ENCODE data around the gene TP53TG5. TPM values are rescaled to one million over a fixed set of nuclear protein-coding genes. Genes with fewer than 3 reads are reported as not detected.
A peak's percentile ranks its signal among the peaks of the same experiment; 100 is the strongest.

Gene TP53TG5
- total and polyA plus RNA-seq, 2 donors from 2014 or later: not detected

DNA sequence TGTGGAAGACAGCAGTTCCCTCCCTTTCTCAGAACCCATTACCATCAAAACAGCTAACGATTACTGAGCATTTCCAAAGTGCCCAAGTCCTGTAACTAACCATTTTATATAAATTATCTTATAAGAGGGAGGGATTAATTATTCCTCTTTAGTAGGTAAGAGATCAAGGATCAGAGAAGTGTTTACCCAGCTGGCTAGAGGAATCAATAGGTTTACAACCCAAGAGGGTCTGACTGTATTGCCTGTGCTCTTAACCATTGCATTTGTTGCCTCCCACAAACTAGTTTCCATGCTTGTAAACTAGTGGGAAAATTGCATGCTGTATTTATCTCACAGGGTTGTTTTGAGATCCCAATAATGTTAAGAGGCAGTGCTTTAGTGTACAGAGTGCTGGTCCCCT, 26.3 kb upstream of the TP53TG5 start:
- FAIRE-seq (no peak), DNase-seq (no peak)
- no peaks in the 10 kb centered on the region for H3K9me3 ChIP-seq (ENCODE audit: control insufficient read depth in 2 of 3, insufficient read depth in 1 of 3, low read length in 3 of 3)
- TF ChIP-seq, protein P1, sequence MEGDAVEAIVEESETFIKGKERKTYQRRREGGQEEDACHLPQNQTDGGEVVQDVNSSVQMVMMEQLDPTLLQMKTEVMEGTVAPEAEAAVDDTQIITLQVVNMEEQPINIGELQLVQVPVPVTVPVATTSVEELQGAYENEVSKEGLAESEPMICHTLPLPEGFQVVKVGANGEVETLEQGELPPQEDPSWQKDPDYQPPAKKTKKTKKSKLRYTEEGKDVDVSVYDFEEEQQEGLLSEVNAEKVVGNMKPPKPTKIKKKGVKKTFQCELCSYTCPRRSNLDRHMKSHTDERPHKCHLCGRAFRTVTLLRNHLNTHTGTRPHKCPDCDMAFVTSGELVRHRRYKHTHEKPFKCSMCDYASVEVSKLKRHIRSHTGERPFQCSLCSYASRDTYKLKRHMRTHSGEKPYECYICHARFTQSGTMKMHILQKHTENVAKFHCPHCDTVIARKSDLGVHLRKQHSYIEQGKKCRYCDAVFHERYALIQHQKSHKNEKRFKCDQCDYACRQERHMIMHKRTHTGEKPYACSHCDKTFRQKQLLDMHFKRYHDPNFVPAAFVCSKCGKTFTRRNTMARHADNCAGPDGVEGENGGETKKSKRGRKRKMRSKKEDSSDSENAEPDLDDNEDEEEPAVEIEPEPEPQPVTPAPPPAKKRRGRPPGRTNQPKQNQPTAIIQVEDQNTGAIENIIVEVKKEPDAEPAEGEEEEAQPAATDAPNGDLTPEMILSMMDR (IDR thresholded peaks at IDR 0.05; ENCODE audit: borderline replicate concordance, extremely low read depth, insufficient read depth): no peak
- no peak overlapping the region for H3K4me3 ChIP-seq (ENCODE audit: low read length in 3 of 3)
- intact Hi-C loops (cut with DNase I): no loop called here
- H3K27ac ChIP-seq (ENCODE audit: low read depth in 2 of 2, low read length in 2 of 2): no peak overlapping the region
- no peaks in the 10 kb centered on the region for H3K27me3 ChIP-seq (ENCODE audit: control insufficient read depth, insufficient read depth, low read length)
- H3K9ac ChIP-seq (ENCODE audit: low read length in 3 of 3): no peak overlapping the region
- peaks cover 0 to 6% (median 0%) of the 10 kb centered on the region in 3 donors for H3K4me1 ChIP-seq (ENCODE audit: control insufficient read depth in 2 of 3, insufficient read depth in 2 of 3, low read depth in 1 of 3, low read length in 3 of 3)
- H3K36me3 ChIP-seq (ENCODE audit: control insufficient read depth in 2 of 3, insufficient read depth in 3 of 3, low read length in 3 of 3): no peaks in the 10 kb centered on the region

DNA sequence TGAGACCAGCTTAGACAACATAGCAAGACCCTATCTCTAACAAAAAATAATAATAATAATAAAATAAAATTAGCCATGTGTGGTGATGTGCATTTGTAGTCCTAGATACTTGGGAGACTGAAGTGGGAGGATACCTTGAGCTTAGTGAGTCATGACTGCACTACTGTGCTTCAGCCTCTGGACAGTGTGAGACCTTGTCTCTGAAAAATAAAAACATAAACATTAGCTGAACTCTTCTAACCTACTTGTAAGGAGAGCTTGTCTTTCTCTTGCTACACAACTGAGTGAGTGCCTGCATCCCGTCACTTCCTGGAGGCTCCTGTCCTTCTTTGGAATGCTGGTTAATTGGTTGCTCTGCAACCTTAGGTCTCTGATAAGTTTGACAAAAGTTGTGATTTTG, 24.8 kb upstream of the TP53TG5 start:
- peaks cover 0 to 6% (median 0%) of the 10 kb centered on the region in 3 donors for H3K4me1 ChIP-seq (ENCODE audit: control insufficient read depth in 2 of 3, insufficient read depth in 2 of 3, low read depth in 1 of 3, low read length in 3 of 3)
- TF ChIP-seq, protein P1 (IDR thresholded peaks at IDR 0.05; ENCODE audit: borderline replicate concordance, extremely low read depth, insufficient read depth): no peak
- intact Hi-C loops (cut with DNase I): no loop called here
- H3K9me3 ChIP-seq (ENCODE audit: control insufficient read depth in 2 of 3, insufficient read depth in 1 of 3, low read length in 3 of 3): no peaks in the 10 kb centered on the region
- FAIRE-seq (no peak), DNase-seq (peak in 1 of 5 donors; percentile 18)
- H3K36me3 ChIP-seq (ENCODE audit: control insufficient read depth in 2 of 3, insufficient read depth in 3 of 3, low read length in 3 of 3): no peaks in the 10 kb centered on the region
- H3K4me3 ChIP-seq (ENCODE audit: low read length in 3 of 3): no peak overlapping the region
- no peak overlapping the region for H3K9ac ChIP-seq (ENCODE audit: low read length in 3 of 3)
- H3K27ac ChIP-seq (ENCODE audit: low read depth in 2 of 2, low read length in 2 of 2): no peak overlapping the region
- H3K27me3 ChIP-seq (ENCODE audit: control insufficient read depth, insufficient read depth, low read length): no peaks in the 10 kb centered on the region

DNA sequence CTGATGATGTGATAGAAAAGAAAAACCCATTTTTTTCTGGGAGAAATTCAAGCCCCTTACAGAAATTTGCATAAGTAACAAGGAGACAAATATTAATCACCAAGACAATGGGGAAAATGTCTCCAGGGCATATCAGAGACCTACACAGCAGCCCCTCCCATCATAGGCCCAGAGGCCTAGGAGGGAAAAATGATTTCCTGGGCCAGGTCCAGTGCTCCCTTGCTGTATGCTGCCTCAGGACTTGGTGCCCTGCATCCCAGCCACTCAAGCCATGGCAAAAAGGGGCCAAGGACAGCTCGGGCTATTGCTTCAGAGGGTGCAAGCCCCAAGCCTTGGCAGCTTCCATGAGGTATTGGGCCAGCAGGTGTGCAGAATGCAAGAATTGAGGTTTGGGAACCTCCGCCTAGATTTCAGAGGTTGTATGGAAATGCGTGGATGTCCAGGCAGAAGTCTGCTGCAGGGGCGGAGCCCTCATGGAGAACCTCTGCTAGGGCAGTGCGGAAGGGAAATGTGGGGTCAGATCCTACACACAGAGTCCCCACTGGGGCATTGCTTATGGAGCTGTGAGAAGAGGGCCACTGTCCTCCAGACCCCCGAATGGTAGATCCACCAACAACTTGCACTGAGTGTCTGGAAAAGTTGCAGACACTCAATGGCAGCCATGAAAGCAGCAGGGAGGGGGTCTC, 22.4 kb upstream of the TP53TG5 start:
- no peaks in the 10 kb centered on the region for H3K9me3 ChIP-seq (ENCODE audit: control insufficient read depth in 2 of 3, insufficient read depth in 1 of 3, low read length in 3 of 3)
- H3K27me3 ChIP-seq (ENCODE audit: control insufficient read depth, insufficient read depth, low read length): no peaks in the 10 kb centered on the region
- H3K36me3 ChIP-seq (ENCODE audit: control insufficient read depth in 2 of 3, insufficient read depth in 3 of 3, low read length in 3 of 3): no peaks in the 10 kb centered on the region
- H3K9ac ChIP-seq (ENCODE audit: low read length in 3 of 3): no peak overlapping the region
- H3K4me3 ChIP-seq (ENCODE audit: low read length in 3 of 3): no peak overlapping the region
- DNase-seq (no peak), FAIRE-seq (no peak)
- H3K27ac ChIP-seq (ENCODE audit: low read depth in 2 of 2, low read length in 2 of 2): no peak overlapping the region
- TF ChIP-seq, protein P1 (IDR thresholded peaks at IDR 0.05; ENCODE audit: borderline replicate concordance, extremely low read depth, insufficient read depth): no peak
- intact Hi-C loops (cut with DNase I): no loop called here
- no peaks in the 10 kb centered on the region for H3K4me1 ChIP-seq (ENCODE audit: control insufficient read depth in 2 of 3, insufficient read depth in 2 of 3, low read depth in 1 of 3, low read length in 3 of 3)

DNA sequence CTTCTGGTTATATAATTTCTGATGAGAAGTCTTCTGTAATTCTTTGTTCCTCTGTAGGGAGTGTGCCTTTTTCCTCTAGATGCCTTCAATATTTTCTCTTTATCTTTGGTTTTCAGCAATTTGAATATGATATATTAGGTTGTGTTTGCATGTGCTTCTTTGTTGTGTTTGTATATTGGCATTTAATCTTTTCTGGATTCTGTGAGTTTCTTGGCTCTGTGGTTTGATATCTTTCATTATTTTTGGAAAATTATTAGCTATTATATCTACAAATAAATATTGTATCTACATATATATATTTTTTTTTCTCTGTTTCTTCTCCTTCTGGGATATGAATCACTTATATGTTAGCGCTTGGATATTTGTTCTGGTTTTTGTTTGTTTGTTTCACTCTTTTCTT, 20.9 kb upstream of the TP53TG5 start:
- Histone ChIP-seq H3K27me3 (ENCODE audit: control insufficient read depth, insufficient read depth, low read length) (no peaks in the 10 kb centered on the region), H3K27ac (ENCODE audit: low read depth in 2 of 2, low read length in 2 of 2) (no peak overlapping the region), H3K36me3 (ENCODE audit: control insufficient read depth in 2 of 3, insufficient read depth in 3 of 3, low read length in 3 of 3) (no peaks in the 10 kb centered on the region), H3K4me1 (ENCODE audit: control insufficient read depth in 2 of 3, insufficient read depth in 2 of 3, low read depth in 1 of 3, low read length in 3 of 3) (no peaks in the 10 kb centered on the region), H3K4me3 (ENCODE audit: low read length in 3 of 3) (no peak overlapping the region), H3K9me3 (ENCODE audit: control insufficient read depth in 2 of 3, insufficient read depth in 1 of 3, low read length in 3 of 3) (no peaks in the 10 kb centered on the region), H3K9ac (ENCODE audit: low read length in 3 of 3) (no peak overlapping the region)
- DNase-seq: no peak
- TF ChIP-seq, protein P1 (IDR thresholded peaks at IDR 0.05; ENCODE audit: borderline replicate concordance, extremely low read depth, insufficient read depth): no peak
- no peak for FAIRE-seq
- intact Hi-C loops (cut with DNase I): no loop called here
